GM19193 (cell line): Measurements from ENCODE around the gene RHBDD2.

Experiments
- POLR2A ChIP-seq: IDR thresholded peaks from 4 replicates; pipeline ENCODE4 v1.6.1; 2011; ENCODE audit not compliant: insufficient read depth, insufficient read length; ENCODE audit errors: extremely low read depth

Gene RHBDD2

GRCh38 chr7:75867390-75867717 is 11.5 kb upstream of the RHBDD2 start:
- TF ChIP-seq POLR2A: no peak

DNA sequence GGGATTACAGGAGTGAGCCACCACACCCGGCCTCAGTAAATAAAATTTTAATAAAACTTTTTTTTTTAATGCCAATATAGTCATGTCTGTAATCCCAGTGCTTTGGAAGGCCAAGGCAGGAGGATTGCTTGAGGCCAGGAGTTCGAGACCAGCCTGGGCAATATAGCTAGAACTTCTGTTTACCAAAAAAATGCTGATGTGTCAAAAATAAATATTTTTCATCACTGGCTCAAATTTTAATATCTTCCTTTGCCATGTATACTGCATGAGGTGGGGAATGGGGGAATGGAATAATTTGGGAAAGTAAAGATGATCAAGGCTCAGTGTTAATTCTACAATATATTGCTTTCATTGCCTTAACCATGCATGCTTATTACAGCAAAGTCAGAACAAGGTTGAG is 10.7 kb upstream of the RHBDD2 start:
- no peak for TF ChIP-seq POLR2A

DNA sequence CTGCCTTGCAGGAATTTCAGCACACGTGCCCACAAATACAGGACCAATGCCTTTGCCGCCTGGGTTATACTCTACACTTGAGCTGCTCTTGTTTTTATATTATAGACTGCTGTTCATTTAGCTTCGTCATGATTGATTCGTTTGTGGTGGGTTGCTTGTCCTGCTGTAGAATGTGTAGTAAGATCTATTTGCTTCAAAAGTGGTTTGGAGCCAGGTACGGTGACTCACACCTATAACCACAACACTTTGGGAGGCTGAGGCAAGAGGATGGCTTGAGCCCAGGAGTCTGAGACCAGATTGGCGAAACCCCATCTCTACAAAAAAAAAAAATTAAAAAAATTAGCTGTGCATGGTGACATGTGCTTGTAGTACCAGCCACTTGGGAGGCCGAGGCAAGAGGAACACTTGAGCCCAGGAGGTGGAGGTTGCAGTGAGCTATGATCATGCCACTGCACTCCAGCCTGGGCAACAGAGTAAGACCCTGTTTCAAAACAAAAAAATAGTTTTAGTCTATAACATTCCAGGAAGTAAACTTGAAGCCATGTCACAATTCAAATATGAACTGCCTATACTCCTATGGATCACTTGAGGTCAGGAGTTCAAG is 9.0 kb upstream of the RHBDD2 start:
- TF ChIP-seq POLR2A: no peak

DNA sequence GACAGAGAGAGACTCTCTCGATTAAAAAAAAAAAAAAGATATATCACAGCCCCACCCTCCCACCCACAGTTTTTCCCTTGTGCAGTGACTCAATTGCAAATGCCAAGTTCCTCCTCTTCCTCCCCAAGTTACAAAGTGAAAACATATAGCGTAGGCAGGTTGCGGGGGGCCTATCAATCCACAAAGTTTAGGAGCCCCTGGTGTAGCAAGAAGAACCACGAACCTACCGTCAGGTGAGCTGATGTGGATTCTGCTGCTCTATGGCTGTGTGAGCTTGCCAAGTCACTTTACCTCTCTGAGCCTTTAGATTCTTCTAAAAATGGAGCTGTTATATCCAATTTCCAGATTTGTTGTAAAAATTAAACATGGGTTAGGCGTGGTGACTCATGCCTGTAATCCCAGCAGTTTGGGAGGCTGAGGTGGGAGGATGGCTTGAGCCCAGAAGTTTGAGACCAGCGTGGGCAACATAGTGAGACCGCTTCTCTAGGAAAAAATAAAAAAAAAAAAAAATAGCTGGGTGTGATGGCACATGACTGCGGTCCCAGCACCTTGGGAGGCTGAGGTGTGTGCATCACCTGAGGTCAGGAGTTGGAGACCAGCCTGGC is 8.2 kb upstream of the RHBDD2 start:
- TF ChIP-seq POLR2A: no peak

- no peak for TF ChIP-seq POLR2A
These were observed 6.6 kb upstream of the RHBDD2 start for GRCh38 chr7:75872073-75872782.

DNA sequence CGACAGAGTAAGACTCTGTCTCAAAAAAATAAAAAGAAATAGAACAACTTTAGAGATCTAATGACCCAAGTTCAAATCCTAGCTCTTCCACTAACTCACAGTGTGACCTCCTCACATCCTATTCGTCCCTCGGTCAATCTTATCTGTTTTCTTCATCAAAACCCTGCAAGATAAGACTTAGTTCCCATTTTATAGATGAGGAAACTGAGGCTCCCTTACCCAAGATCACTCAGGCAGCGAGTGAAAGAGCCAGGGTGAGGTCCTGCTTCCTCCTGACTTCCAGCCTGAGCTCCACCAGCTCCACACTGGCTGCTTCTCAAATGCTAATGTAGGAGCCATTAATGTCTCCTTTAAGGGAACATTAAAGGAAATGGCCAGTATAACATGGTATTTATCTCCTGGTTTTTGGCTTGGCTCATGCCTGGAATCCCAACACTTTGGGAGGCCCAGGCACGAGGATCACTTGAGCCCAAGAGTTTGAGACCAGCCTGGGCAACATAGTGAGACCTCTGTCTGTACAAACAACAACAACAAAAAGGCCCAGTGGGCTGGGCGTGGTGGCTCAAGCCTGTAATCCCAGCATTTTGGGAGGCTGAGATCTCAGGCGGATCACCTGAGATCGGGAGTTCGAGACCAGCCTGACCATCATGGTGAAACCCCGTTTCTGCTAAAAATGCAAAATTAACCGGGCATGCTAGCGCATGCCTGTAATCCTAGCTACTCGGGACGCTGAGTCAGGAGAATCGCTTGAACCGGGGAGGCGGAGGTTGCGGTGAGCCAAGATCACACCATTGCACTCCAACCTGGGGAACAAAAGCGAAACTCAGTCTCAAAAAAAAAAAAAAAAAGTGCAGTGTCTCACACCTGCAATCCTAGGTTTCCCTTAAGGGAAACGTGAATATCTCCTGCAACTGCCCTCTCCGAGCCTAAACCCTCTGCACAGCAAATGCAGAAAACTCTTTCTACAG is 3.4 kb upstream of the RHBDD2 start:
- no peak for TF ChIP-seq POLR2A

DNA sequence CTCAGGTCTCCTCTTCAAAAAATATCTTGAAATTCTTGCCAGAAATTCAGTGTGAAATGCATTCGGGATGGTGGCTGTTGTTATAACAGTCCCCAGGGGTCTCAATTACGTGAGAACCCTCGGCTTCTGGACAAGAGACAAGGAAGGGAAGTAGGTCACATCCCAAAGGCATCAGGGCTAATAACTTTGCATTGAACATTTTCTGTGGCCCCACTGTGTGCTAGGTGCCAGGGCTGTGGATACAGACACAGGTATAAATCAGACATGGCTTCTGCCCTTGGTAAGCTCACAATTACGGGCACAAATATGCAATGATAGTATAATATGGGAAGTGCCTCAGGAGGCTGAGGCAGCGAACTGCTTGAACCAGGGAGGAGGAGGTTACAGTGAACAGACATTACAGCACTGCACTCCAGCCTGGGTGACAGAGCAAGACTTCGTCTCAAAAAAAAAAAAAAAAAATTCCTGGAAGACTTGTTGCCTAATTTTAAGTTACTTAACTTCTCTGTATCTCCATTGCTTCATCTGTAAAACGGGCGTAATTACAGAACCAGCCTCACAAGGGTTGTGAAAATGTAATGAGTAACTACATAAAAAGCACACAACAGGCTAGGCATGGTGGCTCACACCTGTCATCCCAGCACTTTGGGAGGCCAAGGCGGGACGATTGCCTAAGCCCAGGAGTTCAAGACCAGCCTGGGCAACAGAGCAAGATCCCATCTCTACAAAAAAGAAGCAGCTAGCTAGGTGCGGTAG is 2.5 kb upstream of the RHBDD2 start:
- no peak for TF ChIP-seq POLR2A

GRCh38 chr7:75878312-75878768 is 494 bp upstream of the RHBDD2 start:
- TF ChIP-seq POLR2A: no peak

- TF ChIP-seq POLR2A: no peak
These were observed 944 bp downstream of the RHBDD2 start for GRCh38 chr7:75879771-75880184.

DNA sequence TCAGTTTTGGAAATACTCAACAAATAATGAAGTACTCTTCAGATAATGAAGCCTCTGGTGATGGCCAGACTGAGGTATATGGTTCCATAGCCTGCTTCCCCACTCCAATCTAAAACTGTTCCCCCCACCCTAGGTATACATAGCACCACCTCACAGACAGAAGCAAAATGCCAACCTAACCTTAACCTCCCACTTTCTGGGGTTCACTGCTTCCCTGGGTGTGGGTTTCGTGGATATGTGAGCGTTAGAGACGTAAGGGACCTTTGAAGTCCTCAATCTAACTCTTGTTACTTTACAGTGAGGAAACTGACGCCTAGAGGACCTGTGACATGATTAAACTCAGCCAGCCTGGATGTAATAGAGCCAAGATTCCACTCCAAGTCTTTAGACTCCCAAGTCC is 1.4 kb downstream of the RHBDD2 start:
- TF ChIP-seq POLR2A: no peak

- no peak for TF ChIP-seq POLR2A
These were observed 2.7 kb downstream of the RHBDD2 start for GRCh38 chr7:75881436-75882095.

GRCh38 chr7:75884476-75884875 is 5.6 kb downstream of the RHBDD2 start:
- TF ChIP-seq POLR2A: no peak

DNA sequence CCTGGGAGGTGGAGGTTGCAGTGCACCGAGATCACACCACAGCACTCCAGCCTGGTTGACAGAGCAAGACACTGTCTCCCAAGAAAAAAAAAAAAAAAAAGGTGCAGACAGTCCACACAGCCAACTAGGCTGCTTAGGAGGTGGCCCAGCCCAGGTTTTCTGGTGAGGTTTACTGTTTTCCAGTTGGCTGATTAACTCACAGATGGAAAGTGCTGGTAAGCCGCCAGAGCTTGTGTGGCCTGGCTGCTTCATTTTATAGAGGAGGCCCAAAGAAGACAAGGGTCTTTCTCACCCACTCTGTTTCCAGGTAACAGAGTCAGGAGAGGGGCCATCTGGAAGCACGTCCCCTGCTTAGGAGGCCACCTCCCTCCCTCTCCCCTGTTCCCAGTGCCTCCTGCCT is 6.2 kb downstream of the RHBDD2 start:
- no peak for TF ChIP-seq POLR2A
